ENCODE results near the gene PHAX.
"Not testable (repeated sequence)": the region's sequence is repeated elsewhere in the genome, so short reads cannot be mapped to it uniquely, and the experiment has no call there.

DNA sequence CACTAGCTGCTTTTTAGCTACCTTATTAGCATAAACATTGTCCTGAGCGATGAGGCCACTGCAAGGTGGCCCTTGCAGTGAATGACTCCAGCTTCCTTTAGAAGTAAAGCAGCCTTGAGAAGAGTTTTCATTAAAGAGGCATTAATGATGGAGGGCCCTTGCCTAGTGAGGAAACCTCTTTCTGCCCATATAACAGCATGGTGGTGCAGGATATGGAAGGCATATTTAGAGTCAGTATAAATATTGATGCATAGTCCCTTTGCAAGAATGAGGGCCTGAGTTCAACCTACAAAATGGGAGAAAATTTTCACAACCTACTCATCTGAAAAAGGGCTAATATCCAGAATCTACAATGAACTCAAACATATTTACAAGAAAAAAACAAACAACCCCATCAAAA is 69.4 kb downstream of the PHAX start:
- TF ChIP-seq EZH2 (IDR thresholded peaks at IDR 0.05); POLR2AphosphoS5 (IDR thresholded peaks at IDR 0.05; ENCODE audit: borderline replicate concordance, low read depth, low read length); FOXP2 (optimal IDR thresholded peaks at IDR 0.05; ENCODE audit: control extremely low read depth, extremely low read length, insufficient read depth): not testable (repeated sequence)
